CD14-positive monocyte (primary cell): Measurements from ENCODE around the gene NACAD. TPM values are rescaled to one million over a fixed set of nuclear protein-coding genes. Genes with fewer than 3 reads are reported as not detected.

Source experiments
- DNase-seq, 3 donors: peaks; one replicate each; pipeline ENCODE4 v3.0.0-alpha.2; 2011 to 2022
- H2AFZ ChIP-seq: 2 replicates; pipeline ENCODE4 v1.6.0; 2012; ENCODE audit warnings: mild to moderate bottlenecking, low read depth, low read length, inconsistent platforms; ENCODE audit not compliant: insufficient read depth, poor library complexity, severe bottlenecking
- H3K27ac ChIP-seq, 2 donors: 1 replicate in 1 of 2; 2 replicates in 1 of 2; pipeline ENCODE4 v1.5.1; 2012 to 2013; ENCODE audit warnings: low read length in 2 of 2, control low read depth in 1 of 2, inconsistent platforms in 1 of 2, low read depth in 1 of 2, mild to moderate bottlenecking in 1 of 2
- H3K27me3 ChIP-seq, 2 donors: one replicate each; pipeline versions ENCODE4 v1.6.0 to v1.6.1; 2011 to 2013; ENCODE audit warnings: low read length in 2 of 2; ENCODE audit not compliant: control insufficient read depth in 2 of 2, insufficient read depth in 2 of 2
- H3K36me3 ChIP-seq, 2 donors: replicated peaks in 1 of 2; 1 replicate in 1 of 2; 2 replicates in 1 of 2; pipeline versions ENCODE4 v1.5.1 to v1.6.1; 2012 to 2013; ENCODE audit warnings: low read length in 2 of 2, control low read depth in 1 of 2, inconsistent platforms in 1 of 2, mild to moderate bottlenecking in 1 of 2; ENCODE audit not compliant: insufficient read depth in 2 of 2, control insufficient read depth in 1 of 2
- H3K4me1 ChIP-seq, 2 donors: 1 replicate in 1 of 2; 2 replicates in 1 of 2; pipeline versions ENCODE4 v1.5.1 to v1.6.1; 2012 to 2013; ENCODE audit warnings: low read length in 2 of 2, control low read depth in 1 of 2, inconsistent platforms in 1 of 2, mild to moderate bottlenecking in 1 of 2, moderate library complexity in 1 of 2; ENCODE audit not compliant: insufficient read depth in 2 of 2, control insufficient read depth in 1 of 2
- H3K4me2 ChIP-seq: replicated peaks from 2 replicates; pipeline ENCODE3; 2012; ENCODE audit warnings: low read length, moderate library complexity, mild to moderate bottlenecking; ENCODE audit not compliant: poor library complexity, severe bottlenecking; ENCODE audit errors: extremely low read depth
- H3K4me3 ChIP-seq, 3 experiments: fragments of 200-600 bp in 1 of 3; sonication (generic) in 1 of 3; replicated peaks in 1 of 3; 1 replicate in 2 of 3; 2 replicates in 1 of 3; pipeline ENCODE4 v1.5.1; 2011 to 2013; ENCODE audit warnings: low read length in 3 of 3, mild to moderate bottlenecking in 3 of 3, control low read depth in 2 of 3, low read depth in 2 of 3, inconsistent platforms in 1 of 3, moderate library complexity in 1 of 3
- H3K79me2 ChIP-seq: 2 replicates; pipeline ENCODE4 v1.6.0; 2012; ENCODE audit warnings: mild to moderate bottlenecking, control low read depth, inconsistent platforms, low read length, moderate library complexity; ENCODE audit not compliant: insufficient read depth
- H3K9ac ChIP-seq: 2 replicates; pipeline ENCODE4 v1.6.0; 2017; ENCODE audit warnings: low read length, mild to moderate bottlenecking; ENCODE audit not compliant: insufficient read depth, poor library complexity, severe bottlenecking
- H3K9me3 ChIP-seq, 2 donors: replicated peaks in 1 of 2; 1 replicate in 1 of 2; 2 replicates in 1 of 2; pipeline versions ENCODE4 v1.5.1 to v1.6.1; 2012 to 2013; ENCODE audit warnings: low read length in 2 of 2, control low read depth in 1 of 2; ENCODE audit not compliant: control insufficient read depth in 1 of 2, insufficient read depth in 1 of 2
- H4K20me1 ChIP-seq: 2 replicates; pipeline ENCODE4 v1.6.0; 2012; ENCODE audit warnings: mild to moderate bottlenecking, low read length, control low read depth, moderate library complexity; ENCODE audit not compliant: insufficient read depth
- H3K27ac Mint-ChIP-seq, 7 donors: one replicate each; pipeline ENCODE4 v1.8.0; 2020; ENCODE audit warnings: mild to moderate bottlenecking in 7 of 7, mixed read lengths in 7 of 7, moderate library complexity in 6 of 7, inconsistent platforms in 2 of 7
- H3K27me3 Mint-ChIP-seq, 3 donors: one replicate each; pipeline ENCODE4 v1.8.0; 2021 to 2022; ENCODE audit warnings: low read depth in 3 of 3, mild to moderate bottlenecking in 3 of 3, mixed read lengths in 3 of 3, moderate library complexity in 3 of 3, inconsistent platforms in 1 of 3
- H3K36me3 Mint-ChIP-seq, 2 donors: one replicate each; pipeline ENCODE4 v1.8.0; 2020; ENCODE audit warnings: mixed read lengths in 2 of 2, inconsistent platforms in 1 of 2, mild to moderate bottlenecking in 1 of 2
- H3K4me1 Mint-ChIP-seq: one replicate; pipeline ENCODE4 v1.8.0; 2020; ENCODE audit warnings: mild to moderate bottlenecking, mixed read lengths
- H3K4me3 Mint-ChIP-seq, 2 donors: one replicate each; pipeline ENCODE4 v1.8.0; 2020; ENCODE audit warnings: mild to moderate bottlenecking in 2 of 2, mixed read lengths in 2 of 2, moderate library complexity in 1 of 2
- H3K9me3 Mint-ChIP-seq, 7 donors: one replicate each; pipeline ENCODE4 v1.8.0; 2020 to 2022; ENCODE audit warnings: mixed read lengths in 7 of 7, mild to moderate bottlenecking in 6 of 7, moderate library complexity in 6 of 7, inconsistent platforms in 2 of 7
- CTCF ChIP-seq: fragments of 200-600 bp; IDR thresholded peaks from one replicate; pipeline ENCODE4 v1.8.0; 2022; ENCODE audit warnings: antibody characterized with exemption, mild to moderate bottlenecking
- WGBS: methylation state at CpG from one replicate; pipeline ENCODE4 v1.1.5; 2013; ENCODE audit warnings: missing lambda C conversion rate; ENCODE audit not compliant: insufficient coverage; 5-methylcytosine and 5-hydroxymethylcytosine counted together
- intact Hi-C, 2 donors: fragments of 100-400 bp; cut with micrococcal nuclease; formaldehyde crosslinking; loops; one replicate each; pipeline versions ENCODE4 v1.15.0 to v1.15.1; 2023
- polyA plus RNA-seq, 3 donors: library from polyadenylated mRNA; depleted of rRNA in 1 of 3; unstranded in 2 of 3; stranded (reverse) in 1 of 3; fragments of 300-500 nt in 2 of 3; fragments of >200 nt in 1 of 3; fragmentation: Illumina TruSeq in 2 of 3; gene quantifications; 1 replicate in 2 of 3; 2 replicates in 1 of 3; pipeline ENCODE4 v1.2.3, GENCODE V29; 2012 to 2021

The NACAD gene
- polyA plus RNA-seq, 3 donors = 0.04 TPM; not detected in 2

- H3K27ac ChIP-seq = peak overlapping the region in 1 of 2 donors; percentile 18
- H3K79me2 ChIP-seq = peaks cover 77% of the 10 kb centered on the region
- peaks cover 57 to 77% of the 10 kb centered on the region in 2 donors for H3K36me3 Mint-ChIP-seq
- no peak overlapping the region for H3K4me2 ChIP-seq
- peaks cover 36% of the 10 kb centered on the region for H3K4me1 Mint-ChIP-seq
- intact Hi-C loops = no loop called here
- H3K27me3 Mint-ChIP-seq = peaks cover 0 to 2% (median 0%) of the 10 kb centered on the region in 3 donors
- no peak for DNase-seq
- H3K27me3 ChIP-seq = no peaks in the 10 kb centered on the region
- H3K9me3 ChIP-seq = no peaks in the 10 kb centered on the region
- no peak overlapping the region for H3K4me3 Mint-ChIP-seq
- peak overlapping the region in 4 of 7 donors; percentile 12 to 84 (median 48) for H3K27ac Mint-ChIP-seq
- H4K20me1 ChIP-seq = peaks cover 99% of the 10 kb centered on the region
- H3K4me3 ChIP-seq = no peak overlapping the region
- H3K9me3 Mint-ChIP-seq = no peaks in the 10 kb centered on the region
- H3K36me3 ChIP-seq = peaks cover 49 to 54% of the 10 kb centered on the region in 2 donors
- no peak for TF ChIP-seq CTCF
- no peak overlapping the region for H3K9ac ChIP-seq
- 100% methylated on average over 3 of the region's 5 CpGs for WGBS
- no peak overlapping the region for H2AFZ ChIP-seq
- peaks cover 17 to 21% of the 10 kb centered on the region in 2 donors for H3K4me1 ChIP-seq
These were observed 50.9 kb downstream of the NACAD start for GRCh38 chr7:45037876-45038275.

GRCh38 chr7:45036796-45037195 is 52.0 kb downstream of the NACAD start:
- peaks cover 46% of the 10 kb centered on the region for H3K4me1 Mint-ChIP-seq
- H3K4me3 Mint-ChIP-seq = no peak overlapping the region
- WGBS = 21% methylated on average over 4 of the region's 8 CpGs
- TF ChIP-seq CTCF = no peak
- H3K27ac Mint-ChIP-seq = peak overlapping the region in 6 of 7 donors; percentile 16 to 84 (median 74)
- H3K36me3 ChIP-seq = peaks cover 40 to 53% of the 10 kb centered on the region in 2 donors
- H3K4me2 ChIP-seq = peak overlapping the region; percentile 38
- no peaks in the 10 kb centered on the region for H3K27me3 ChIP-seq
- H3K79me2 ChIP-seq = peaks cover 88% of the 10 kb centered on the region
- peaks cover 0 to 2% (median under 1%) of the 10 kb centered on the region in 3 donors for H3K27me3 Mint-ChIP-seq
- H3K4me1 ChIP-seq = peaks cover 17 to 32% of the 10 kb centered on the region in 2 donors
- H2AFZ ChIP-seq = no peak overlapping the region
- DNase-seq = no peak
- H4K20me1 ChIP-seq = peaks cover 99% of the 10 kb centered on the region
- no peaks in the 10 kb centered on the region for H3K9me3 ChIP-seq
- peaks cover 49 to 77% of the 10 kb centered on the region in 2 donors for H3K36me3 Mint-ChIP-seq
- intact Hi-C loops = no loop called here
- no peak overlapping the region for H3K4me3 ChIP-seq
- H3K9ac ChIP-seq = no peak overlapping the region
- H3K27ac ChIP-seq = peak overlapping the region in 1 of 2 donors; percentile 61
- H3K9me3 Mint-ChIP-seq = no peaks in the 10 kb centered on the region
